Measurements from ENCODE around the gene KLHL15. TPM values are rescaled to one million over a fixed set of nuclear protein-coding genes. Genes with fewer than 3 reads are reported as not detected.
A peak's percentile ranks its signal among the peaks of the same experiment; 100 is the strongest.

KLHL15 gene
- total and polyA plus RNA-seq, 2 donors from 2014 or later, result 2.2 to 7.2 TPM

GRCh38 chrX:24024819-24025740, 1.9 kb downstream of the KLHL15 start:
- peak overlapping the region in 2 of 3 donors; percentile 85 to 86 for H3K4me3 ChIP-seq (ENCODE audit: low read length in 3 of 3)
- peak; percentile 89 to 96 (median 94) for DNase-seq
- H3K27me3 ChIP-seq (ENCODE audit: control insufficient read depth, insufficient read depth, low read length), result peaks cover 3% of the 10 kb centered on the region
- peak overlapping the region; percentile 89 to 95 for H3K27ac ChIP-seq (ENCODE audit: low read depth in 2 of 2, low read length in 2 of 2)
- H3K36me3 ChIP-seq (ENCODE audit: control insufficient read depth in 2 of 3, insufficient read depth in 3 of 3, low read length in 3 of 3), result no peaks in the 10 kb centered on the region
- intact Hi-C loops (cut with DNase I), result no loop called here
- TF ChIP-seq CTCF (IDR thresholded peaks at IDR 0.05; ENCODE audit: borderline replicate concordance, extremely low read depth, insufficient read depth), result no peak
- FAIRE-seq, result no peak
- no peaks in the 10 kb centered on the region for H3K4me1 ChIP-seq (ENCODE audit: control insufficient read depth in 2 of 3, insufficient read depth in 2 of 3, low read depth in 1 of 3, low read length in 3 of 3)
- peak overlapping the region in 1 of 3 donors; percentile 71 for H3K9ac ChIP-seq (ENCODE audit: low read length in 3 of 3)
- H3K9me3 ChIP-seq (ENCODE audit: control insufficient read depth in 2 of 3, insufficient read depth in 1 of 3, low read length in 3 of 3), result no peaks in the 10 kb centered on the region

- H3K27me3 ChIP-seq (ENCODE audit: control insufficient read depth, insufficient read depth, low read length), result peaks cover 3% of the 10 kb centered on the region
- H3K4me1 ChIP-seq (ENCODE audit: control insufficient read depth in 2 of 3, insufficient read depth in 2 of 3, low read depth in 1 of 3, low read length in 3 of 3), result no peaks in the 10 kb centered on the region
- no peak for TF ChIP-seq CTCF (IDR thresholded peaks at IDR 0.05; ENCODE audit: borderline replicate concordance, extremely low read depth, insufficient read depth)
- no peaks in the 10 kb centered on the region for H3K36me3 ChIP-seq (ENCODE audit: control insufficient read depth in 2 of 3, insufficient read depth in 3 of 3, low read length in 3 of 3)
- peak overlapping the region in 1 of 2 donors; percentile 23 for H3K27ac ChIP-seq (ENCODE audit: low read depth in 2 of 2, low read length in 2 of 2)
- H3K9ac ChIP-seq (ENCODE audit: low read length in 3 of 3), result peak overlapping the region; percentile 55 to 72 (median 71)
- intact Hi-C loops (cut with DNase I), result no loop called here
- no peaks in the 10 kb centered on the region for H3K9me3 ChIP-seq (ENCODE audit: control insufficient read depth in 2 of 3, insufficient read depth in 1 of 3, low read length in 3 of 3)
- peak overlapping the region; percentile 72 to 86 (median 84) for H3K4me3 ChIP-seq (ENCODE audit: low read length in 3 of 3)
- peak in 2 of 5 donors; percentile 22 to 29 for DNase-seq
- no peak for FAIRE-seq
These were observed 2.9 kb downstream of the KLHL15 start for GRCh38 chrX:24023972-24024669.

DNA sequence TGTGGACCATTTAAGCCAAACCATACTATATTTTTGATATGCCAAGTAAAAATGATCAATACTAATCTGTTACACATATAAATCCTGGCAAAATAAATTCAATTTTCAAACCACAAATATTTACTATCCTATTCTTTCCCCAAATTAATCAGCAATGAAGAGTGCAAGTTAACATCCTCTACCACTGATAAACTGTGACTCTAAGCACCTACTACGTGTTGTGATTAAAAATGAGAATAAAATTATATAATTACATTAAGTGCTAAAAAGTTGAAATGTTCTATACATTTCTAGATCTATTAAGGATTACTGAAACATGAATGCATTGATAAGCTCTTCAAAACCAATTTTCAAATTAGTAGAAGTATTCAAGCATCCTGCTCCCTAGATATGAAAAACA, 3.4 kb downstream of the KLHL15 start:
- intact Hi-C loops (cut with DNase I), result no loop called here
- DNase-seq, result no peak
- TF ChIP-seq CTCF (IDR thresholded peaks at IDR 0.05; ENCODE audit: borderline replicate concordance, extremely low read depth, insufficient read depth), result no peak
- Histone ChIP-seq H3K4me1 (ENCODE audit: control insufficient read depth in 2 of 3, insufficient read depth in 2 of 3, low read depth in 1 of 3, low read length in 3 of 3) (no peaks in the 10 kb centered on the region), H3K27me3 (ENCODE audit: control insufficient read depth, insufficient read depth, low read length) (peaks cover 3% of the 10 kb centered on the region), H3K9me3 (ENCODE audit: control insufficient read depth in 2 of 3, insufficient read depth in 1 of 3, low read length in 3 of 3) (no peaks in the 10 kb centered on the region), H3K36me3 (ENCODE audit: control insufficient read depth in 2 of 3, insufficient read depth in 3 of 3, low read length in 3 of 3) (no peaks in the 10 kb centered on the region), H3K27ac (ENCODE audit: low read depth in 2 of 2, low read length in 2 of 2) (no peak overlapping the region), H3K4me3 (ENCODE audit: low read length in 3 of 3) (peak overlapping the region; percentile 72 to 86 (median 84)), H3K9ac (ENCODE audit: low read length in 3 of 3) (peak overlapping the region in 2 of 3 donors; percentile 71 to 72)
- peak; percentile 58 for FAIRE-seq

All from kidney (tissue), 14 donors.